C4-2B (cell line): ENCODE results near the gene PMVK.

Experiments
- ZFX ChIP-seq: fragments of 450-650 bp; IDR thresholded peaks from 2 replicates; pipeline ENCODE4 v1.6.1; 2017
- TF ChIP-seq, protein P1 (sequence below): fragments of 450-650 bp; conservative IDR thresholded peaks from 2 replicates; pipeline ENCODE4 v1.5.1; 2017; ENCODE audit warnings: mild to moderate bottlenecking

DNA sequence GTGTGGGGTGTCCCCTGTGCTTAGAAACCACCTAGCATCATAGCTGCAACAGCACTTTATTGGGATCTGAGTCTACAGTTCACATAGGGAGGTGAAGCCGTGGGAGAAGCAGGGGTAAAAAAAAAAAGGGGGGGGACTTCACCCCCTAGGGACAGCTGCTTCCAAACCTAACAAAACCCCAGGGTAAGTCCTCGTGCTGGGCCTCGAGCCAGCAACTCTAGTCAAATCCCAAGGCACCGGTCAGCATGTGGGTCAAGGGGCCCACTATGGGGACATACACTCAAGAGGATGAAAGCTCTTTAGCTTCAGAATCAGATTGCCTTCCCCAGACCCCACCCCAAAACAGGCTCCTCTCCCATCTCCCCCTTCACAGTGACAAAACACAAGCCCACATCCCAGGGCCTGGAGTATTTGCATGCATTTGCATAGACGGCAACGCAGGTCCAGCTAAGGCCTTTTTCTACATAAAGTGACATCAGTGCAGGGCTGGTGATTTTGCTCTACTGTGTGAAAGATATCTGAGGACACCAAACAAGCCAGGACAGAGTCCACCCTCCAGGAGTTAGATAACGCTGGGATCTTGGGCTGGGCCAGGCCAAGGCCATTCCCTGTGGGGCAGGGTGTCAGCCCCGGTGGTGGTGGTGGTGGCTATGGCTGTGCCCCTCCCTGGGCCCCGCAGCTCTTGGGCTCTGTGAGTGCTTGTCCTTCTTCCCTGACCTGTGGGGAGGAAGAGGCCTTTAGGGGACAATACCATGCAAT lies 8.1 kb upstream of the PMVK start:
- TF ChIP-seq, protein P1, sequence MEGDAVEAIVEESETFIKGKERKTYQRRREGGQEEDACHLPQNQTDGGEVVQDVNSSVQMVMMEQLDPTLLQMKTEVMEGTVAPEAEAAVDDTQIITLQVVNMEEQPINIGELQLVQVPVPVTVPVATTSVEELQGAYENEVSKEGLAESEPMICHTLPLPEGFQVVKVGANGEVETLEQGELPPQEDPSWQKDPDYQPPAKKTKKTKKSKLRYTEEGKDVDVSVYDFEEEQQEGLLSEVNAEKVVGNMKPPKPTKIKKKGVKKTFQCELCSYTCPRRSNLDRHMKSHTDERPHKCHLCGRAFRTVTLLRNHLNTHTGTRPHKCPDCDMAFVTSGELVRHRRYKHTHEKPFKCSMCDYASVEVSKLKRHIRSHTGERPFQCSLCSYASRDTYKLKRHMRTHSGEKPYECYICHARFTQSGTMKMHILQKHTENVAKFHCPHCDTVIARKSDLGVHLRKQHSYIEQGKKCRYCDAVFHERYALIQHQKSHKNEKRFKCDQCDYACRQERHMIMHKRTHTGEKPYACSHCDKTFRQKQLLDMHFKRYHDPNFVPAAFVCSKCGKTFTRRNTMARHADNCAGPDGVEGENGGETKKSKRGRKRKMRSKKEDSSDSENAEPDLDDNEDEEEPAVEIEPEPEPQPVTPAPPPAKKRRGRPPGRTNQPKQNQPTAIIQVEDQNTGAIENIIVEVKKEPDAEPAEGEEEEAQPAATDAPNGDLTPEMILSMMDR, result no peak
- no peak for TF ChIP-seq ZFX
